Upper lobe of left lung (tissue), 6 donors: ENCODE data around the gene MMP15. TPM values are rescaled to one million over a fixed set of nuclear protein-coding genes. Genes with fewer than 3 reads are reported as not detected.
A peak's percentile ranks its signal among the peaks of the same experiment; 100 is the strongest.
"Not testable (repeated sequence)": the region's sequence is repeated elsewhere in the genome, so short reads cannot be mapped to it uniquely, and the experiment has no call there.

Experiments used
- ATAC-seq, 2 donors: fragments of 200-7000 bp; cut with Tn5 transposase; one replicate each; pipeline ENCODE4 v1.9.1; 2022; ENCODE audit warnings: mild to moderate bottlenecking in 2 of 2, moderate library complexity in 2 of 2; ENCODE audit not compliant: low FRiP score in 2 of 2
- DNase-seq, 2 donors: peaks; one replicate each; pipeline ENCODE4 v3.0.0-alpha.2; 2019 to 2020
- H3K27ac ChIP-seq, 4 donors: fragments of 200-600 bp; sonication (generic); one replicate each; pipeline ENCODE4 v1.5.1; 2016 to 2019
- H3K27me3 ChIP-seq, 4 donors: fragments of 200-600 bp; sonication (generic); one replicate each; pipeline ENCODE4 v1.5.1; 2017 to 2019
- H3K36me3 ChIP-seq, 4 donors: fragments of 200-600 bp; sonication (generic); one replicate each; pipeline ENCODE4 v1.5.1; 2016 to 2019
- H3K4me1 ChIP-seq, 4 donors: fragments of 200-600 bp; sonication (generic); one replicate each; pipeline ENCODE4 v1.5.1; 2018 to 2019
- H3K4me3 ChIP-seq, 4 donors: fragments of 200-600 bp; sonication (generic); one replicate each; pipeline ENCODE4 v1.5.1; 2017 to 2019; ENCODE audit warnings: mild to moderate bottlenecking in 2 of 4, moderate library complexity in 1 of 4
- H3K9me3 ChIP-seq, 4 donors: fragments of 200-600 bp; sonication (generic); one replicate each; pipeline ENCODE4 v1.5.1; 2018 to 2019
- CTCF ChIP-seq, 6 experiments: fragments of 450-650 bp in 4 of 6; fragments of 200-600 bp in 2 of 6; sonication (generic) in 2 of 6; IDR thresholded peaks; one replicate each; pipeline ENCODE4 v1.5.1; 2016 to 2019; ENCODE audit warnings: antibody characterized with exemption in 6 of 6
- EP300 ChIP-seq, 4 donors: sonication (generic); formaldehyde crosslinking; IDR thresholded peaks; one replicate each; pipeline ENCODE4 v1.5.1; 2017; ENCODE audit warnings: antibody characterized with exemption in 4 of 4, control low read depth in 2 of 4
- POLR2A ChIP-seq, 4 donors: fragments of 450-650 bp; IDR thresholded peaks; one replicate each; pipeline ENCODE4 v1.5.1; 2016 to 2017; ENCODE audit warnings: antibody characterized with exemption in 4 of 4, mild to moderate bottlenecking in 2 of 4
- POLR2AphosphoS5 ChIP-seq, 2 donors: sonication (generic); formaldehyde crosslinking; IDR thresholded peaks; one replicate each; pipeline ENCODE4 v1.5.1; 2017; ENCODE audit warnings: antibody characterized with exemption in 2 of 2
- WGBS, 2 donors: methylation state at CpG; one replicate each; pipeline ENCODE4 v1.1.5; 2017 to 2018; 5-methylcytosine and 5-hydroxymethylcytosine counted together
- total RNA-seq, 6 donors: library from RNA; depleted of rRNA in 4 of 6; stranded (reverse); fragments of >200 nt in 4 of 6; gene quantifications; one replicate each; pipeline versions ENCODE4 v1.1.0 to v1.2.1, GENCODE V29; 2016 to 2021
- donor health status: DM: no; HTN: no; CAD: no; lungs with moderate emphysema.
- donor health status: DM: no; HTN: yes; CAD: no; lungs with severe emphysema.

MMP15 gene
- total RNA-seq, 6 donors from 2014 or later = 14.7 to 30.5 (median 25.3) TPM

DNA sequence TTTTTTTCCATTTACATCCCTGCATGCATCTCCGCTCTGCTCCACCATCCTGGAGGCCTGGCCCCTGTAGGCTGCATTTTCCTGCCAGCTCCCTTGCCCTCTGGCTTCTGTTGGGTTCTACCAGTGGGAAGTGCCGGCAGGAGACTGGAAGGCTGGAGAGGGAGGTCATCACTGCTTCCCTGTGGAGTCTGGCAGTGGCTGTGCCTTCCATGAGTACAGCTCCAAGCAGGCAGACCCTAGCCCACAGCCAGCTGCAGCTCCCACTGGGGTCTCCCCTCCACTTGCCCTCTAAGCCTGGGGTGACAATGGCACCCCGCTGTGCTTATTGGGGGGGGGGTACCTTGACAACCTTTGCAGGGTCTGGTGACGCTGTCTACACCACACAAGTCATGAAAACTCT is 37.3 kb downstream of the MMP15 start:
- 83 to 100% methylated on average over 1 to 4 of the region's 4 CpGs for WGBS, 2 donors
- Histone ChIP-seq H3K27me3 (no peaks in the 10 kb centered on the region), H3K4me1 (peaks cover 0 to 9% (median 5%) of the 10 kb centered on the region in 4 donors), H3K36me3 (no peaks in the 10 kb centered on the region), H3K9me3 (no peaks in the 10 kb centered on the region), H3K27ac (peak overlapping the region in 1 of 4 donors; percentile 36), H3K4me3 (no peak overlapping the region)
- no peak for DNase-seq
- TF ChIP-seq POLR2AphosphoS5 (IDR thresholded peaks at IDR 0.05) (no peak), CTCF (IDR thresholded peaks at IDR 0.05) (no peak), POLR2A (IDR thresholded peaks at IDR 0.05) (no peak), EP300 (IDR thresholded peaks at IDR 0.05) (no peak)
- ATAC-seq = peak in 1 of 2 donors; percentile 38

DNA sequence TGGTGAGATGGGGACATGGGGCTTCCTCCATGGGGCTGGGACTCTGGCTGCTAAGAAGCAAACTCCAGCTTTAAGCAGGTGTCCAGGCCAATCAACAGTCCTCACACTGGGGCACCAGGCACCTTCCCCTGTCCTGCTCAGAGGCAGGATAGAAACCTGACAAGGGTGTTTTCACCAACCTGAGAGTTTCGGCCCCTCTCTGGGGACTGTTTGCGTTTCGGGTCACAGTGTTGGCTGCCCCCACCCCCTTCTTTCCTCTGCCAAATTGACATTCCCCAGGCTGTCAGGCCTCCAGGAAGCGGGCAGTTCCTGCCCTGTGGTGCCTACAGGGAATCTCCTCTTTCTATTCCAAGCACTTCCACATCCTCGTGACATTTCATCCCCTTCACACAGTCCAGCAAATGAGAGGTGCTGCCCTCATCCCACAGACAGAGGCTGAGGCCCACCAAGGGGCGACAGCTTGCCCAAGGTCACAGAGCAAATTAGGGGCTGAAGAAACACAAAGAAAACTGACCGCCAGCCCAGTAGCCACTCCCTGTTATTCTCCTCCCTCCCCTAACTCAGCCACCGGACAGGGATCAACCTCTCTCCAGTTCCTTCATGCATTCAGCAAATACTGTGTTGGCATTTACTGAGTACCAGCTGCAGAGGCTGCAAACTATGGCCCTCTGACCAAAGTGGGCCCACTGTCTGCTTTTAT is 38.0 kb downstream of the MMP15 start:
- no peak for DNase-seq
- H3K4me1 ChIP-seq = peaks cover 0 to 9% (median 5%) of the 10 kb centered on the region in 4 donors
- ATAC-seq = peak in 1 of 2 donors; percentile 68
- no peaks in the 10 kb centered on the region for H3K36me3 ChIP-seq
- no peak for TF ChIP-seq CTCF (IDR thresholded peaks at IDR 0.05)
- TF ChIP-seq POLR2AphosphoS5 (IDR thresholded peaks at IDR 0.05) = no peak
- no peak for TF ChIP-seq EP300 (IDR thresholded peaks at IDR 0.05)
- no peak for TF ChIP-seq POLR2A (IDR thresholded peaks at IDR 0.05)
- 42% methylated on average over 8 of the region's 8 CpGs for WGBS, 2 donors
- peak overlapping the region in 2 of 4 donors; percentile 29 to 36 for H3K27ac ChIP-seq
- no peak overlapping the region for H3K4me3 ChIP-seq
- no peaks in the 10 kb centered on the region for H3K27me3 ChIP-seq
- no peaks in the 10 kb centered on the region for H3K9me3 ChIP-seq

DNA sequence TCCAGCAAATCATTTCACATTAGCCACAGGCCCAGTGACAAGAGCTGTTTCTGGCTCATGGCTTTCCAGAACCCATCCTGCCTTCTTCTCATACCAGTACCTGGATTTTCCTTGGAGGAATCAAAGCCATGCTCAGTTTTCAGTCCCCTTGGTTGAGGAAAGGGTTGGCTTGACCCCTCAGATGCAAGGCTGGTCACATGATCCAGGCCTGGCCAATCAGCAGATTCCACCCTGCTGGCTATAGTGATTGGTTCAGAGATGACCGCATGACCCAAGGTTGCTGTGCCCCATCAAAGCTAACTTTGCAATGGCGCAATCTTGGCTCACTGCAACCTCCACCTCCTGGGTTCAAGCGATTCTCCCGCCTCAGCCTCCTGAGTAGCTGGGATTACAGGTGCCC is 45.0 kb downstream of the MMP15 start:
- Histone ChIP-seq H3K36me3 (no peaks in the 10 kb centered on the region), H3K4me3 (no peak overlapping the region), H3K27ac (no peak overlapping the region), H3K4me1 (no peaks in the 10 kb centered on the region), H3K27me3 (no peaks in the 10 kb centered on the region), H3K9me3 (no peaks in the 10 kb centered on the region)
- ATAC-seq (no peak), DNase-seq (no peak)
- 98 to 100% methylated on average over 4 of the region's 4 CpGs for WGBS, 2 donors
- TF ChIP-seq POLR2AphosphoS5 (IDR thresholded peaks at IDR 0.05) (no peak), EP300 (IDR thresholded peaks at IDR 0.05) (no peak), POLR2A (IDR thresholded peaks at IDR 0.05) (no peak), CTCF (IDR thresholded peaks at IDR 0.05) (no peak)

GRCh38 chr16:58072134-58072533 is 46.6 kb downstream of the MMP15 start:
- H3K4me3 ChIP-seq, H3K27ac ChIP-seq, H3K4me1 ChIP-seq, DNase-seq, H3K36me3 ChIP-seq, H3K9me3 ChIP-seq, ATAC-seq, H3K27me3 ChIP-seq: not testable (repeated sequence)
- whole genome bisulfite sequencing, 2 donors = 87 to 92% methylated on average over 5 of the region's 5 CpGs

DNA sequence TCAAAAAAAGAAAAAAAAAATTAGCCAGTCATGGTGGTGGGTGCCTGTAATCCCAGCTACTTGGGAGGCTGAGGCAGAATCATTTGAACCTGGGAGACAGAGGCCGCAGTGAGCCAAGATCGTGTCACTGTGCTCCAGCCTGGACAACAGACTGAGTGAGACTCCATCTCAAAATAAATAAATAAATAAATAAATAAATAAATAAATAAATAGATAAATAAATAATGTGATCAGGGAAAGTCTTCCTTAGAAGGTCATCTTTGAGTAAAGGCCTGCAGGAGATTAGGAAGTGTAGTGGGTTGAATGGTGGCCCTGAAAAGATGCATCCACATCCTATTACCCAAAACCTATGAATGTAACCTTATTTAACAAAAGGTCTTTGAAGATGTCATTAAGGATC is 47.5 kb downstream of the MMP15 start:
- 98% methylated on average over 2 of the region's 2 CpGs for WGBS, 2 donors
- H3K4me3 ChIP-seq, H3K4me1 ChIP-seq, DNase-seq, H3K27ac ChIP-seq, H3K36me3 ChIP-seq, H3K27me3 ChIP-seq, ATAC-seq, H3K9me3 ChIP-seq: not testable (repeated sequence)

- no peak overlapping the region for H3K4me3 ChIP-seq
- ATAC-seq = no peak
- 70 to 86% methylated on average over 4 of the region's 4 CpGs for whole genome bisulfite sequencing, 2 donors
These were observed 49.1 kb downstream of the MMP15 start for GRCh38 chr16:58074657-58075056.

More at GRCh38 chr16:58074657-58075056, 49.1 kb downstream of the MMP15 start:
- Histone ChIP-seq H3K27me3 (no peaks in the 10 kb centered on the region), H3K36me3 (no peaks in the 10 kb centered on the region), H3K9me3 (peaks cover 0 to 5% (median 0%) of the 10 kb centered on the region in 4 donors), H3K27ac (no peak overlapping the region), H3K4me1 (peaks cover 0 to under 1% (median 0%) of the 10 kb centered on the region in 4 donors)
- DNase-seq = no peak
- TF ChIP-seq CTCF (IDR thresholded peaks at IDR 0.05) (no peak), POLR2A (IDR thresholded peaks at IDR 0.05) (no peak), POLR2AphosphoS5 (IDR thresholded peaks at IDR 0.05) (no peak), EP300 (IDR thresholded peaks at IDR 0.05) (no peak)
